Testis (tissue), 3 donors: ENCODE data around the gene SEC14L1. TPM values are rescaled to one million over a fixed set of nuclear protein-coding genes. Genes with fewer than 3 reads are reported as not detected.

Source experiments
- DNase-seq: peaks from one replicate; pipeline ENCODE4 v3.0.0-alpha.2; 2019
- H3K27ac ChIP-seq, 2 donors: fragments of 200-600 bp; sonication (generic); one replicate each; pipeline ENCODE4 v1.5.1; 2019
- H3K27me3 ChIP-seq: fragments of 200-600 bp; sonication (generic); one replicate; pipeline ENCODE4 v1.5.1; 2019
- H3K36me3 ChIP-seq: fragments of 200-600 bp; sonication (generic); one replicate; pipeline ENCODE4 v1.5.1; 2017; ENCODE audit warnings: low read depth; ENCODE audit errors: missing control alignments
- H3K4me1 ChIP-seq: fragments of 200-600 bp; sonication (generic); one replicate; pipeline ENCODE4 v1.5.1; 2019
- H3K4me3 ChIP-seq, 2 donors: fragments of 200-600 bp; sonication (generic); one replicate each; pipeline ENCODE4 v1.5.1; 2017 to 2019
- H3K9me3 ChIP-seq: fragments of 200-600 bp; sonication (generic); one replicate; pipeline ENCODE4 v1.5.1; 2017
- CTCF ChIP-seq, 3 experiments: fragments of 450-650 bp in 2 of 3; fragments of 200-600 bp in 1 of 3; sonication (generic) in 1 of 3; IDR thresholded peaks; one replicate each; pipeline ENCODE4 v1.5.1; 2016 to 2019; ENCODE audit warnings: antibody characterized with exemption in 3 of 3, mild to moderate bottlenecking in 2 of 3, moderate library complexity in 1 of 3
- POLR2A ChIP-seq: fragments of 450-650 bp; IDR thresholded peaks from one replicate; pipeline ENCODE4 v1.6.1; 2017; ENCODE audit warnings: antibody characterized with exemption, mild to moderate bottlenecking, moderate library complexity
- WGBS, 2 donors: methylation state at CpG; one replicate each; pipeline ENCODE4 v1.1.5; 2018; 5-methylcytosine and 5-hydroxymethylcytosine counted together
- intact Hi-C: fragments of 100-400 bp; cut with DNase I; formaldehyde crosslinking; loops from one replicate; pipeline ENCODE4 v1.15.1; 2023; ENCODE audit warnings: low total_unique reads
- polyA plus RNA-seq: library from polyadenylated mRNA; stranded (reverse); fragments of 350-450 nt; fragmentation: Illumina TruSeq; extraction: RNeasy Lipid Tissue Mini Kit (QIAGEN cat#74804); gene quantifications from one replicate; pipeline ENCODE4 v1.2.3, GENCODE V29; 2014; ENCODE audit warnings: low read depth, low replicate concordance; ENCODE audit not compliant: insufficient read depth
- total RNA-seq, 2 donors: library from RNA; depleted of rRNA; stranded (reverse); fragments of >200 nt; gene quantifications; one replicate each; pipeline ENCODE4 v1.2.3, GENCODE V29; 2016

The SEC14L1 gene
- total and polyA plus RNA-seq, 3 donors from 2014 or later: 143 to 262 (median 240) TPM

DNA sequence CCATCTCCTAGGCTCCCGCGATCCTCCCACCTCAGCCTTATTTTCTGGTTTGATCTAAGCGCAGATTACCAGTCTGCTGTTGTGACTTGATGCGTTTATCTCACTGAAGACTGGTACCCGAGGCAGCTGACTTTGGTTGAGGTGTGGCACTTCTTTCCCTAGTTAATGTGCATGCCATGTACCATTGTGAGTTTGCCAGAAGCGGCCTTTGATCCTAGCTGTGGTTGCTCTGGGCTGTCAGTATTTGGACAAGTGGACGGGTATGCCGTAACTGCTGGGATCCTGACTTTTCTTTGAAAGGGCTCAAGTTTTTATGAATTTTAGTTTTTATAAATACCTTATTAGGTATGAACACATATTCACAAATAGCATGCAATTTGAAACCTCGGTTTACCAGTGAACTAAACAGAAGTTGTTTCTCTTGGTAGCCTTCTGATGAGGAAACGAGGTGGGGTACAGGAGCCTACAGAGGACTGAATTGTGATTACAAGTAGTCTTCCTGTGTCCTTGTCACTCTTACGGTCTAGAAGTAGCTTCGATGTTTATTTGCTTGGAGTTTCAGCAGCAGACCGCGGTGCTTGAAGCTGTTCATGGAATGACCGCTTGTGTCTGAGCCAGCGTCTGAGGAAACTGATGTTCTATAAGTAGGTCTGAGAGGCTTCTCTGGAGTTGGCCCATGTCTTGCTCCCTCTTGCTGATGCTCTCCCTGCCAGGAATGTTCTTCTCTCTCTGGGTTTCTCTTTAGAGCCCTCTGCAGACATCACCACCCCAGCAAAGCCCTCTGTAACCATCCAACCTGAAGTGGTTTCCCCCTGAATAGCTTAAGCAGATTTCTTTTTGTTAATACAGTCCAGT lies 40.0 kb downstream of the SEC14L1 start:
- WGBS, 2 donors: 70 to 74% methylated on average over 16 of the region's 16 CpGs
- H3K9me3 ChIP-seq: no peaks in the 10 kb centered on the region
- H3K4me3 ChIP-seq: no peak overlapping the region
- H3K27ac ChIP-seq: peak overlapping the region; percentile 64 to 71
- H3K36me3 ChIP-seq: no peaks in the 10 kb centered on the region
- no peaks in the 10 kb centered on the region for H3K27me3 ChIP-seq
- peaks cover 82% of the 10 kb centered on the region for H3K4me1 ChIP-seq
- intact Hi-C loops: no loop called here
- TF ChIP-seq CTCF (IDR thresholded peaks at IDR 0.05) (no peak), POLR2A (no peak)
- DNase-seq: peak; percentile 40

- H3K9me3 ChIP-seq: no peaks in the 10 kb centered on the region
- intact Hi-C loops: no loop called here
Observed at GRCh38 chr17:77182205-77183172, 41.7 kb downstream of the SEC14L1 start.

GRCh38 chr17:77184474-77184873 lies 43.7 kb downstream of the SEC14L1 start:
- DNase-seq: no peak
- H3K27me3 ChIP-seq: no peaks in the 10 kb centered on the region
- WGBS, 2 donors: 55 to 65% methylated on average over 4 of the region's 4 CpGs
- no peak overlapping the region for H3K4me3 ChIP-seq
- TF ChIP-seq POLR2A: no peak
- TF ChIP-seq CTCF (IDR thresholded peaks at IDR 0.05): no peak
- H3K4me1 ChIP-seq: peaks cover 54% of the 10 kb centered on the region
- H3K9me3 ChIP-seq: no peaks in the 10 kb centered on the region
- intact Hi-C loops: no loop called here
- H3K36me3 ChIP-seq: no peaks in the 10 kb centered on the region
- H3K27ac ChIP-seq: peak overlapping the region in 1 of 2 donors; percentile 51

More at GRCh38 chr17:77182205-77183172, 41.7 kb downstream of the SEC14L1 start:
- Histone ChIP-seq H3K4me3 (no peak overlapping the region), H3K36me3 (no peaks in the 10 kb centered on the region), H3K4me1 (peaks cover 70% of the 10 kb centered on the region), H3K27me3 (no peaks in the 10 kb centered on the region), H3K27ac (peak overlapping the region; percentile 64 to 71)
- no peak for DNase-seq
- no peak for TF ChIP-seq POLR2A
- TF ChIP-seq CTCF (IDR thresholded peaks at IDR 0.05): no peak
- 59 to 63% methylated on average over 16 of the region's 16 CpGs for WGBS, 2 donors

DNA sequence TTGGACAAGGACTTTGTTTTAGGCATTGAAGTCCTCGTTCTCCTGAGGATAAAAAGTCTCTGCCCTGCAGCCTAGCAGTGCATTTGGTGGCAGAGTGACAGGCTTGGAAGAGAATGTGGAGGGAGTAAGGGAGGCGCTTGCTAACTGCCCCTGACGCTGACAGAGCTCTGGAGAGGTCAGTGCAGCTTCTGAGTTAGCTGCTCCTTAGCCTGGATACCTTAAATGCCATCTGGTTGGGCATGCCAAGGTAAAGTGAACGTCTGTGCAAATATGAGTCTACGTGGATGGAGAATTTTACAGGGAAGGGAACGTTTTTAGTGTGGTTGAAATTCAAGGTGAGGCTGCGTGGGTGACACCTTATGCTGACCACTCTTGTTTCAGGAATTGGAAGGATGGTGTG lies 44.4 kb downstream of the SEC14L1 start:
- WGBS, 2 donors: 50 to 52% methylated on average over 7 of the region's 7 CpGs
- TF ChIP-seq POLR2A (no peak), CTCF (IDR thresholded peaks at IDR 0.05) (no peak)
- H3K4me1 ChIP-seq: peaks cover 53% of the 10 kb centered on the region
- intact Hi-C loops: no loop called here
- no peaks in the 10 kb centered on the region for H3K36me3 ChIP-seq
- H3K9me3 ChIP-seq: no peaks in the 10 kb centered on the region
- no peaks in the 10 kb centered on the region for H3K27me3 ChIP-seq
- peak overlapping the region in 1 of 2 donors; percentile 52 for H3K27ac ChIP-seq
- DNase-seq: peak; percentile 48
- no peak overlapping the region for H3K4me3 ChIP-seq
